IMR-90 (cell line): Measurements from ENCODE around the gene ALLC. TPM values are rescaled to one million over a fixed set of nuclear protein-coding genes. Genes with fewer than 3 reads are reported as not detected.
A peak's percentile ranks its signal among the peaks of the same experiment; 100 is the strongest.

Experiments used
- ATAC-seq: fragments of 200-7000 bp; cut with Tn5 transposase; 2 replicates; pipeline ENCODE4 v1.9.1; 2020; ENCODE audit warnings: low read depth, mild to moderate bottlenecking, moderate library complexity
- BruUV-seq: library from RNA; stranded (reverse); fragments of 400-500 nt; replicated peaks from 2 replicates; lab custom pipeline; 2021; lab: Mats Ljungman, UMichigan
- CTCF ChIA-PET: fragments of 300-600 bp; formaldehyde crosslinking; extraction: SDS; loops from one replicate; lab custom pipeline; 2021; ENCODE audit warnings: antibody characterized with exemption; lab: Yijun Ruan, JAX
- POLR2A ChIA-PET: fragments of 300-600 bp; sonication (Branson Sonifier 250); formaldehyde crosslinking; loops from one replicate; lab custom pipeline; 2022; ENCODE audit warnings: antibody characterized with exemption; ENCODE audit not compliant: unreplicated experiment; lab: Charles Lee
- DNase-seq: peaks from one replicate; pipeline ENCODE4 v3.0.0; 2013
- H2AFZ ChIP-seq: replicated peaks from 2 replicates; pipeline ENCODE3; 2013; ENCODE audit warnings: low read length, mild to moderate bottlenecking; ENCODE audit not compliant: poor library complexity
- H2AK5ac ChIP-seq: 2 replicates; pipeline ENCODE4 v1.6.1; 2013; ENCODE audit warnings: low read depth, low read length, inconsistent platforms
- H2AK9ac ChIP-seq: replicated peaks from 2 replicates; pipeline ENCODE3; 2013; ENCODE audit warnings: mild to moderate bottlenecking, low read depth, low read length, moderate library complexity; ENCODE audit not compliant: poor library complexity
- H2BK120ac ChIP-seq: 2 replicates; pipeline ENCODE4 v1.6.1; 2013; ENCODE audit warnings: low read depth, low read length, inconsistent platforms
- H2BK15ac ChIP-seq: 3 replicates; pipeline ENCODE4 v1.6.1; 2013; ENCODE audit warnings: low read depth, low read length, inconsistent platforms
- H2BK20ac ChIP-seq: 2 replicates; pipeline ENCODE4 v1.6.1; 2013; ENCODE audit warnings: low read depth, mild to moderate bottlenecking, inconsistent platforms, low read length, moderate library complexity
- H2BK5ac ChIP-seq: 2 replicates; pipeline ENCODE4 v1.6.1; 2013; ENCODE audit warnings: mild to moderate bottlenecking, low read depth, low read length, inconsistent platforms; ENCODE audit not compliant: poor library complexity, severe bottlenecking
- H3K14ac ChIP-seq: replicated peaks from 2 replicates; pipeline ENCODE4 v1.6.1; 2013; ENCODE audit warnings: low read depth, low read length, inconsistent platforms
- H3K18ac ChIP-seq: 2 replicates; pipeline ENCODE4 v1.6.1; 2013; ENCODE audit warnings: low read depth, low read length, control low read depth
- H3K23ac ChIP-seq: 2 replicates; pipeline ENCODE4 v1.6.1; 2013; ENCODE audit warnings: low read depth, low read length, inconsistent platforms
- H3K27ac ChIP-seq: 2 replicates; pipeline ENCODE4 v1.5.1; 2013; ENCODE audit warnings: mild to moderate bottlenecking, control low read depth, low read length; ENCODE audit not compliant: insufficient read depth
- H3K27me3 ChIP-seq: 2 replicates; pipeline ENCODE4 v1.6.1; 2013; ENCODE audit warnings: low read length; ENCODE audit not compliant: control insufficient read depth, insufficient read depth
- H3K36me3 ChIP-seq: 2 replicates; pipeline ENCODE4 v1.6.1; 2013; ENCODE audit warnings: low read length, mixed read lengths; ENCODE audit not compliant: control insufficient read depth, insufficient read depth
- H3K4ac ChIP-seq: 2 replicates; pipeline ENCODE4 v1.6.1; 2013; ENCODE audit warnings: low read depth, low read length, inconsistent platforms
- H3K4me1 ChIP-seq: 2 replicates; pipeline ENCODE4 v1.6.1; 2013; ENCODE audit warnings: low read length, mixed read lengths; ENCODE audit not compliant: control insufficient read depth, insufficient read depth
- H3K4me2 ChIP-seq: 2 replicates; pipeline ENCODE4 v1.6.1; 2013; ENCODE audit warnings: low read depth, mild to moderate bottlenecking, control low read depth, low read length, moderate library complexity
- H3K4me3 ChIP-seq: 2 replicates; pipeline ENCODE4 v1.5.1; 2013; ENCODE audit warnings: low read depth, mild to moderate bottlenecking, control low read depth, low read length, moderate library complexity; ENCODE audit not compliant: insufficient read depth
- H3K56ac ChIP-seq: 2 replicates; pipeline ENCODE4 v1.6.1; 2013; ENCODE audit warnings: low read length, inconsistent platforms; ENCODE audit not compliant: insufficient read depth; ENCODE audit errors: extremely low read depth
- H3K79me1 ChIP-seq, 2 experiments: 2 replicates each; pipeline ENCODE4 v1.6.1; 2013; ENCODE audit warnings: low read length in 2 of 2, inconsistent platforms in 1 of 2, low read depth in 1 of 2
- H3K9ac ChIP-seq: 2 replicates; pipeline ENCODE4 v1.6.1; 2013; ENCODE audit warnings: low read depth, low read length, control low read depth
- H3K9me1 ChIP-seq: 2 replicates; pipeline ENCODE4 v1.6.1; 2013; ENCODE audit warnings: low read length, inconsistent platforms; ENCODE audit not compliant: insufficient read depth
- H3K9me3 ChIP-seq: 2 replicates; pipeline ENCODE4 v1.6.1; 2013; ENCODE audit warnings: low read length; ENCODE audit not compliant: control insufficient read depth, insufficient read depth
- H4K20me1 ChIP-seq: 2 replicates; pipeline ENCODE4 v1.6.1; 2013; ENCODE audit warnings: low read length, inconsistent platforms; ENCODE audit not compliant: insufficient read depth
- H4K5ac ChIP-seq: 2 replicates; pipeline ENCODE4 v1.6.1; 2013; ENCODE audit warnings: mild to moderate bottlenecking, low read depth, low read length, control low read depth
- H4K8ac ChIP-seq, 2 experiments: 2 replicates each; pipeline ENCODE4 v1.6.1; 2013; ENCODE audit warnings: low read depth in 2 of 2, low read length in 2 of 2, control low read depth in 1 of 2, inconsistent platforms in 1 of 2
- H4K91ac ChIP-seq: 2 replicates; pipeline ENCODE4 v1.6.1; 2013; ENCODE audit warnings: low read depth, low read length, inconsistent platforms; ENCODE audit not compliant: insufficient read depth
- ELK1 ChIP-seq: fragments of 150-350 bp; IDR thresholded peaks from 2 replicates; pipeline ENCODE4 v1.6.1; 2016; ENCODE audit warnings: low read depth, mild to moderate bottlenecking, low read length, moderate library complexity, borderline replicate concordance
- USF2 ChIP-seq: fragments of 150-350 bp; IDR thresholded peaks from 2 replicates; pipeline ENCODE4 v1.6.1; 2017; ENCODE audit warnings: mild to moderate bottlenecking, antibody characterized with exemption, low read length, low read depth
- WGBS, 2 experiments: methylation state at CpG; one replicate each; pipeline versions ENCODE4 v1.1.5 to v1.1.7; 2013; ENCODE audit warnings: missing lambda C conversion rate in 2 of 2; ENCODE audit not compliant: insufficient read length in 1 of 2; ENCODE audit errors: extremely low coverage in 2 of 2; 5-methylcytosine and 5-hydroxymethylcytosine counted together
- dilution Hi-C: fragments of 300-500 bp; cut with HindIII; formaldehyde crosslinking; loops from one replicate; pipeline ENCODE4 v1.14.3; 2018; ENCODE audit warnings: low sequenced_read_pairs; ENCODE audit not compliant: unreplicated experiment
- in situ Hi-C: fragments of 300-500 bp; cut with MboI; formaldehyde crosslinking; loops from 3 replicates; pipeline ENCODE4 v1.14.3; 2019; ENCODE audit warnings: low sequenced_read_pairs, inconsistent platforms, mixed read lengths
- intact Hi-C: fragments of 100-400 bp; cut with micrococcal nuclease; formaldehyde crosslinking; loops from 2 replicates; pipeline ENCODE4 v1.10.0; 2022
- polyA plus RNA-seq, 3 experiments: library from polyadenylated mRNA; depleted of rRNA; stranded (reverse); fragments of >200 nt; gene quantifications; 2 replicates each; pipeline ENCODE4 v1.2.3, GENCODE V29; 2012; ENCODE audit warnings: low replicate concordance in 1 of 3
- total RNA-seq: library from RNA; depleted of rRNA; stranded (reverse); fragments of >200 nt; gene quantifications from 2 replicates; pipeline ENCODE4 v1.2.3, GENCODE V29; 2012

Gene ALLC
- total and polyA plus RNA-seq, 2 of the 4 experiments (the other 2 are of a cell fraction) = not detected

- Histone ChIP-seq H4K20me1 (no peaks in the 10 kb centered on the region), H3K27me3 (peaks cover 15% of the 10 kb centered on the region), H3K23ac (no peak overlapping the region), H3K4me3 (no peak overlapping the region), H2AK5ac (no peak overlapping the region), H2BK15ac (no peak overlapping the region), H4K8ac (no peak overlapping the region), H2BK20ac (no peak overlapping the region), H2AFZ (no peak overlapping the region), H3K9ac (no peak overlapping the region), H3K4me2 (peak overlapping the region; percentile 15; the same call in 1 of the 2 replicates), H3K4me1 (peaks cover 5% of the 10 kb centered on the region), H3K36me3 (no peaks in the 10 kb centered on the region), H2BK120ac (no peak overlapping the region), H3K9me1 (no peaks in the 10 kb centered on the region), H3K79me1 (no peaks in the 10 kb centered on the region), H3K18ac (0 out of 2 replicates have a peak overlapping the region, but pooled peaks have one; percentile 6), H2BK5ac (no peak overlapping the region), H3K27ac (peak overlapping the region; percentile 68; the same call in 1 of the 2 replicates), H4K91ac (no peak overlapping the region), H2AK9ac (no peak overlapping the region), H3K4ac (no peak overlapping the region), H3K14ac (no peak overlapping the region), H3K56ac (no peak overlapping the region), H4K5ac (no peak overlapping the region), H3K9me3 (no peaks in the 10 kb centered on the region; the same call in 1 of the 2 replicates)
- TF ChIP-seq ELK1 (no peak), USF2 (peak; percentile 69; the same call in 1 of the 2 replicates)
- no TSS peak for BruUV-seq
- POLR2A ChIA-PET = no interaction called here
- intact Hi-C loops = no loop called here
- dilution Hi-C loops = no loop called here
- CTCF ChIA-PET = interaction anchor here (1.2 kb wide), 1 partner anchor 22 kb away, joined by 3 read pairs; no protein-coding TSS in a partner anchor
- WGBS, 2 experiments = no CpG with 5 or more reads among the region's 2 CpGs
- ATAC-seq (peak; percentile 69), DNase-seq (peak; percentile 24)
- in situ Hi-C loops = no loop called here
Measured at GRCh38 chr2:3705782-3706181, 47.8 kb downstream of the ALLC start.
